HL-60 (cell line): ENCODE measurements around the gene BHMT.

Experiments used
- CTCF ChIP-seq: IDR thresholded peaks from one replicate; pipeline ENCODE4 v1.5.1; 2011; ENCODE audit warnings: low read length, control low read depth, inconsistent platforms; ENCODE audit not compliant: insufficient read depth
- POLR2AphosphoS5 ChIP-seq: IDR thresholded peaks from 2 replicates; pipeline ENCODE4 v1.6.1; 2012; ENCODE audit warnings: low read depth

GRCh38 chr5:79130781-79131180 lies 19.2 kb downstream of the BHMT start:
- no peak for TF ChIP-seq CTCF
- TF ChIP-seq POLR2AphosphoS5, result no peak
